ENCODE measurements around the gene ARMH2. TPM values are rescaled to one million over a fixed set of nuclear protein-coding genes. Genes with fewer than 3 reads are reported as not detected.

Gene ARMH2
- total and polyA plus RNA-seq, 2 experiments from 2014 or later, result not detected

- no peak for TF ChIP-seq ZNF462 (CRISPR knock-in tag; IDR thresholded peaks at IDR 0.05)
Observed at GRCh38 chr6:24809728-24810127, 11.0 kb upstream of the ARMH2 start (continued).

- H4K20me1 ChIP-seq (replicated peaks; ENCODE audit: insufficient read depth), result no peaks in the 10 kb centered on the region
- no peaks in the 10 kb centered on the region for H3K36me3 ChIP-seq (ENCODE audit: insufficient read depth)
- Mint-ChIP-seq H3K27me3 (ENCODE audit: insufficient read depth, low read depth, poor library complexity) (peaks cover 4% of the 10 kb centered on the region), H3K4me1 (no peaks in the 10 kb centered on the region), H3K4me3 (no peak overlapping the region), H3K9me3 (no peaks in the 10 kb centered on the region), H3K36me3 (ENCODE audit: low read depth) (no peaks in the 10 kb centered on the region), H3K27ac (no peak overlapping the region)
- H3K79me2 ChIP-seq (replicated peaks; ENCODE audit: insufficient read depth), result no peaks in the 10 kb centered on the region
- no peak for DNase-seq (ENCODE audit: low spot score)
- no peak overlapping the region for H3K4me2 ChIP-seq
- H3K4me1 ChIP-seq (ENCODE audit: insufficient read depth), result no peaks in the 10 kb centered on the region
- H3K9me2 ChIP-seq (ENCODE audit: insufficient read depth), result no peaks in the 10 kb centered on the region
- no peak overlapping the region for H2AFZ ChIP-seq
- H3F3A ChIP-seq (replicated peaks; ENCODE audit: low read depth), result no peaks in the 10 kb centered on the region
- H3K27me3 ChIP-seq (ENCODE audit: insufficient read depth), result no peaks in the 10 kb centered on the region
- no peak overlapping the region for H3K27ac ChIP-seq (ENCODE audit: low read depth)
- ATAC-seq, result no peak
- no peak overlapping the region for H3K4me3 ChIP-seq
- TF ChIP-seq ZNF331 (CRISPR knock-in tag; IDR thresholded peaks at IDR 0.05; ENCODE audit: low read depth) (no peak), STAT1 (IDR thresholded peaks at IDR 0.05; ENCODE audit: unreplicated experiment) (no peak), REST (IDR thresholded peaks at IDR 0.05; ENCODE audit: unreplicated experiment) (no peak), CREB1 (CRISPR knock-in tag; IDR thresholded peaks at IDR 0.05; ENCODE audit: low read depth) (no peak), POLR2AphosphoS5 (IDR thresholded peaks at IDR 0.05; ENCODE audit: low read depth) (no peak), NANOG (IDR thresholded peaks at IDR 0.05; ENCODE audit: borderline replicate concordance) (no peak), EZH2 (IDR thresholded peaks at IDR 0.05; ENCODE audit: low read depth, unreplicated experiment) (no peak), ETS1 (IDR thresholded peaks at IDR 0.05) (no peak), JUNB (IDR thresholded peaks at IDR 0.05; ENCODE audit: unreplicated experiment) (no peak), EZH2phosphoT487 (IDR thresholded peaks at IDR 0.05; ENCODE audit: unreplicated experiment) (no peak), CTCF (conservative IDR thresholded peaks at IDR 0.05; ENCODE audit: low read depth in 2 of 2) (no peak), ZNF114 (CRISPR knock-in tag; IDR thresholded peaks at IDR 0.05) (no peak)
Observed at GRCh38 chr6:24807584-24807983, 8.9 kb upstream of the ARMH2 start.

Data from GM23338 (cell line).